Measurements from ENCODE around the gene FKBP5. TPM values are rescaled to one million over a fixed set of nuclear protein-coding genes. Genes with fewer than 3 reads are reported as not detected.

The FKBP5 gene
- total and polyA plus RNA-seq, 2 donors from 2014 or later, result 45.6 to 267 TPM

DNA sequence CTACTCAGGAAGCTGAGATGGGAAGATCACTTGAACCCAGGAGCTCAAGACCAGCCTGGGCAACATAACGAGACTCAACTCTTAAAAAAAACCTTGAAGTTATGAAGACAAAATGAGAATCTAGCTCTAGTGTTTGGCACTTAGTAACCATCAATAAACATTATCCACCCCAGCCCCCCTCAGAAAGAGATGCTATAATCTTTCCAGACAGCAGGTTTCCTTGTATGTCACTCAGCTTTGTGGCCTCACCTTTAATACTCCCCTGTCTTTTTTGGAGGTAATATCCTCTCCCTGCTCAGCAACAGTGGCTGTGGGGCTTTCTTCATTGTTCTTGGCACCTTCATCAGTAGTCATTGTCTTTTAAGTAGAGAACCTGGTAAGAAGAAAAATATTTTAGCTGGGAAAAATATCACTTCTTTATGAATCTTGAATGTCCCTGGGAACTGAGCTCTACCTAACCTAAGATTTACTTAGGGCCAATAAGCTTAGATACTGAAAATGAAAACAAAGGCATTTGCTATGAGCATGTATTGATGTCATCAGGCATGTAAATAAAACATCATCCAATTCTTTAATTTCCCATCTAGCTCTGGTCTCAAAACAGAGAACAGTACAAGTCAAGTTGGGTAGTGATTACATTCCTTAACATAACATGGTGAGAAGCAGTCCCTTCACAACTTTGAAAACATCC lies 46.1 kb downstream of the FKBP5 start:
- intact Hi-C loops (cut with DNase I), result no loop called here
- Histone ChIP-seq H3K4me1 (ENCODE audit: control insufficient read depth in 2 of 3, insufficient read depth in 2 of 3, low read depth in 1 of 3, low read length in 3 of 3) (no peaks in the 10 kb centered on the region), H3K4me3 (ENCODE audit: low read length in 3 of 3) (no peak overlapping the region), H3K27me3 (ENCODE audit: control insufficient read depth, insufficient read depth, low read length) (no peaks in the 10 kb centered on the region), H3K27ac (ENCODE audit: low read depth in 2 of 2, low read length in 2 of 2) (no peak overlapping the region), H3K9me3 (ENCODE audit: control insufficient read depth in 2 of 3, insufficient read depth in 1 of 3, low read length in 3 of 3) (no peaks in the 10 kb centered on the region), H3K9ac (ENCODE audit: low read length in 3 of 3) (no peak overlapping the region), H3K36me3 (ENCODE audit: control insufficient read depth in 2 of 3, insufficient read depth in 3 of 3, low read length in 3 of 3) (peaks cover 0 to 31% (median 26%) of the 10 kb centered on the region in 3 donors)
- DNase-seq (no peak), FAIRE-seq (no peak)
- TF ChIP-seq, protein P1, sequence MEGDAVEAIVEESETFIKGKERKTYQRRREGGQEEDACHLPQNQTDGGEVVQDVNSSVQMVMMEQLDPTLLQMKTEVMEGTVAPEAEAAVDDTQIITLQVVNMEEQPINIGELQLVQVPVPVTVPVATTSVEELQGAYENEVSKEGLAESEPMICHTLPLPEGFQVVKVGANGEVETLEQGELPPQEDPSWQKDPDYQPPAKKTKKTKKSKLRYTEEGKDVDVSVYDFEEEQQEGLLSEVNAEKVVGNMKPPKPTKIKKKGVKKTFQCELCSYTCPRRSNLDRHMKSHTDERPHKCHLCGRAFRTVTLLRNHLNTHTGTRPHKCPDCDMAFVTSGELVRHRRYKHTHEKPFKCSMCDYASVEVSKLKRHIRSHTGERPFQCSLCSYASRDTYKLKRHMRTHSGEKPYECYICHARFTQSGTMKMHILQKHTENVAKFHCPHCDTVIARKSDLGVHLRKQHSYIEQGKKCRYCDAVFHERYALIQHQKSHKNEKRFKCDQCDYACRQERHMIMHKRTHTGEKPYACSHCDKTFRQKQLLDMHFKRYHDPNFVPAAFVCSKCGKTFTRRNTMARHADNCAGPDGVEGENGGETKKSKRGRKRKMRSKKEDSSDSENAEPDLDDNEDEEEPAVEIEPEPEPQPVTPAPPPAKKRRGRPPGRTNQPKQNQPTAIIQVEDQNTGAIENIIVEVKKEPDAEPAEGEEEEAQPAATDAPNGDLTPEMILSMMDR (IDR thresholded peaks at IDR 0.05; ENCODE audit: borderline replicate concordance, extremely low read depth, insufficient read depth), result no peak

DNA sequence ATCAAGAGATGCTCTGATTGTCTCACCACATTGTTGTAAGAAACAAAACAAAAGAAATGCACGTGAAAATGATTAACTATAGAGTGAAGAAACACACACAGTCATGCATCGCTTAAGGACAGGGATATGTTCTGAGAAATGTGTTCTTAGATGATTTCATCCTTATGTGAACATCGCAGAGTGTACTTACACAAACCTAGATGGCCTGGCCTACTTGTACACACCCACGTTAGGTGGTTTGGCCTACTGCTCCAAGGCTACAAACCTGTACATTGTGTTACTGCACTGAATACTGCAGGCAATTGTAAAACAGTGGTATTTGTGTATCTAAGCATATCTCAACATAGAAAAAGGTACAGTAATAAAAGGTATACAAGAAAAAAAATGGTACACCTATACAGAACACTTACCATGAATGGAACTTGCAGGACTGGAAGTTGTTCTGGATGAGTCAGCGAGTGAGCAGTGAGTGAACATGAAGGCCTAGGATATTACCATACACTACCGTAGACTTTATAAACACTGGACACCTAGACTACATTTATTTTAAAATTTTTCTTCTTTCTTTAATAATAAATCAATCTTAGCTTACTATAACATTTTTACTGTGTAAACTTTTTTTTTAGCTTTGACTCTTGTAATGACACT lies 48.6 kb downstream of the FKBP5 start:
- Histone ChIP-seq H3K27me3 (ENCODE audit: control insufficient read depth, insufficient read depth, low read length) (no peaks in the 10 kb centered on the region), H3K4me3 (ENCODE audit: low read length in 3 of 3) (no peak overlapping the region), H3K27ac (ENCODE audit: low read depth in 2 of 2, low read length in 2 of 2) (no peak overlapping the region), H3K4me1 (ENCODE audit: control insufficient read depth in 2 of 3, insufficient read depth in 2 of 3, low read depth in 1 of 3, low read length in 3 of 3) (no peaks in the 10 kb centered on the region), H3K9me3 (ENCODE audit: control insufficient read depth in 2 of 3, insufficient read depth in 1 of 3, low read length in 3 of 3) (no peaks in the 10 kb centered on the region), H3K36me3 (ENCODE audit: control insufficient read depth in 2 of 3, insufficient read depth in 3 of 3, low read length in 3 of 3) (peaks cover 0 to 30% (median 26%) of the 10 kb centered on the region in 3 donors), H3K9ac (ENCODE audit: low read length in 3 of 3) (no peak overlapping the region)
- no peak for DNase-seq
- intact Hi-C loops (cut with DNase I), result no loop called here
- peak; percentile 61 for FAIRE-seq
- TF ChIP-seq, protein P1 (IDR thresholded peaks at IDR 0.05; ENCODE audit: borderline replicate concordance, extremely low read depth, insufficient read depth), result no peak

DNA sequence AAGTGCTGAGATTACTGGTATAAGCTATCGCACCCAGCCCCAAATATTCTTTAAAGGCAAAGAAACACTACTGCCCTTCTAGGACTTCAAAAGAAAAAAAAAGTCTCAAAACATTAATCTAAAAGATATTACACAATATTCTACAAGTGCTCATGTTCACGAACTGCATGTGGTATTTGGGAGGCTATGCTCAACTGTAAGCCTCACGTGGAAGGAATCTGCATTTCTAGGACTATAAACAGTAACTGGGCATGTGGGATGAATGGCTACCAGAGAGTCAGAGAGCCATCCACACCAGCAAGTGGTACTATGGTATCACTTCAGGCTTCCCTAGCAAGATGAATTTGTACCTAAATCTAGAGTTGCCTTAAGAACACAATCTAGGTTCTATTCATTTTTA lies 50.0 kb downstream of the FKBP5 start:
- intact Hi-C loops (cut with DNase I), result no loop called here
- peaks cover 0 to 3% (median 0%) of the 10 kb centered on the region in 3 donors for H3K4me1 ChIP-seq (ENCODE audit: control insufficient read depth in 2 of 3, insufficient read depth in 2 of 3, low read depth in 1 of 3, low read length in 3 of 3)
- H3K36me3 ChIP-seq (ENCODE audit: control insufficient read depth in 2 of 3, insufficient read depth in 3 of 3, low read length in 3 of 3), result peaks cover 0 to 28% (median 25%) of the 10 kb centered on the region in 3 donors
- H3K27ac ChIP-seq (ENCODE audit: low read depth in 2 of 2, low read length in 2 of 2), result no peak overlapping the region
- no peak for DNase-seq
- H3K9me3 ChIP-seq (ENCODE audit: control insufficient read depth in 2 of 3, insufficient read depth in 1 of 3, low read length in 3 of 3), result no peaks in the 10 kb centered on the region
- no peak overlapping the region for H3K9ac ChIP-seq (ENCODE audit: low read length in 3 of 3)
- H3K4me3 ChIP-seq (ENCODE audit: low read length in 3 of 3), result no peak overlapping the region
- TF ChIP-seq, protein P1 (IDR thresholded peaks at IDR 0.05; ENCODE audit: borderline replicate concordance, extremely low read depth, insufficient read depth), result no peak
- H3K27me3 ChIP-seq (ENCODE audit: control insufficient read depth, insufficient read depth, low read length), result no peaks in the 10 kb centered on the region
- FAIRE-seq, result no peak

Measured in kidney (tissue), 14 donors.